22Rv1 (cell line): ENCODE data around the gene ERP44.
"Not testable (repeated sequence)": the region's sequence is repeated elsewhere in the genome, so short reads cannot be mapped to it uniquely, and the experiment has no call there.

Experiments used
- H3K27ac ChIP-seq: fragments of 450-650 bp; 2 replicates; pipeline ENCODE4 v1.5.1; 2017
- CTCF ChIP-seq: fragments of 450-650 bp; IDR thresholded peaks from 2 replicates; pipeline ENCODE4 v1.5.1; 2017; ENCODE audit warnings: mild to moderate bottlenecking
- ZFX ChIP-seq: fragments of 450-650 bp; IDR thresholded peaks from 2 replicates; pipeline ENCODE4 v1.6.1; 2017; ENCODE audit warnings: antibody characterized with exemption, borderline replicate concordance

ERP44 gene

GRCh38 chr9:100099722-100100042 is 882 bp upstream of the ERP44 start:
- peak overlapping the region; percentile 90 for H3K27ac ChIP-seq
- TF ChIP-seq ZFX (no peak), CTCF (no peak)

GRCh38 chr9:100098046-100098886 is 534 bp downstream of the ERP44 start:
- peak overlapping the region; percentile 90 for H3K27ac ChIP-seq
- TF ChIP-seq ZFX (no peak), CTCF (no peak)

- peak overlapping the region; percentile 90; the same call in 1 of the 2 replicates for H3K27ac ChIP-seq
- TF ChIP-seq ZFX, result no peak
- no peak for TF ChIP-seq CTCF
Measured at GRCh38 chr9:100096378-100096916, 2.4 kb downstream of the ERP44 start.

GRCh38 chr9:100094411-100094810 is 4.4 kb downstream of the ERP44 start:
- H3K27ac ChIP-seq, result not testable (repeated sequence)

- no peak overlapping the region for H3K27ac ChIP-seq
- TF ChIP-seq ZFX, result no peak
Measured at GRCh38 chr9:100092066-100092465, 6.7 kb downstream of the ERP44 start.

- H3K27ac ChIP-seq, result no peak overlapping the region
- no peak for TF ChIP-seq CTCF
- no peak for TF ChIP-seq ZFX
Measured at GRCh38 chr9:100091650-100092049, 7.2 kb downstream of the ERP44 start.

- TF ChIP-seq CTCF (no peak), ZFX (no peak)
Measured at GRCh38 chr9:100090880-100091279, 7.9 kb downstream of the ERP44 start.

GRCh38 chr9:100088202-100088601 is 10.6 kb downstream of the ERP44 start:
- TF ChIP-seq ZFX (no peak), CTCF (no peak)
- H3K27ac ChIP-seq, result no peak overlapping the region

More at GRCh38 chr9:100090880-100091279, 7.9 kb downstream of the ERP44 start:
- H3K27ac ChIP-seq, result no peak overlapping the region
